PC-3 (cell line): ENCODE data around the gene EFR3B. TPM values are rescaled to one million over a fixed set of nuclear protein-coding genes. Genes with fewer than 3 reads are reported as not detected.

ENCODE experiments used
- ATAC-seq: fragments of 200-7000 bp; cut with Tn5 transposase; 2 replicates; pipeline ENCODE4 v1.9.1; 2020; ENCODE audit warnings: mild to moderate bottlenecking, moderate library complexity
- BruUV-seq: library from RNA; stranded (reverse); fragments of 400-500 nt; replicated peaks from 2 replicates; lab custom pipeline; 2021; lab: Mats Ljungman, UMichigan
- CTCF ChIA-PET: fragments of 300-600 bp; sonication (Branson Sonifier 250); formaldehyde crosslinking; loops from one replicate; lab custom pipeline; 2022; ENCODE audit warnings: antibody characterized with exemption; lab: Charles Lee
- POLR2A ChIA-PET: fragments of 300-600 bp; sonication (Branson Sonifier 250); formaldehyde crosslinking; loops from one replicate; lab custom pipeline; 2022; ENCODE audit warnings: antibody characterized with exemption; ENCODE audit not compliant: unreplicated experiment; lab: Charles Lee
- DNase-seq: peaks from one replicate; pipeline ENCODE4 v3.0.0-alpha.2; 2015
- H2AFZ ChIP-seq: fragments of 300-600 bp; sonication (generic); 2 replicates; pipeline ENCODE4 v1.6.0; 2016; ENCODE audit warnings: antibody characterized with exemption, low read length
- H3F3A ChIP-seq: fragments of 300-600 bp; sonication (generic); one replicate; pipeline ENCODE4 v1.6.0; 2017; ENCODE audit warnings: antibody characterized with exemption, low read length, control low read depth, mild to moderate bottlenecking; ENCODE audit not compliant: unreplicated experiment
- H3K27ac ChIP-seq: fragments of 300-600 bp; sonication (generic); 2 replicates; pipeline ENCODE4 v1.5.1; 2016; ENCODE audit warnings: mild to moderate bottlenecking, low read length
- H3K27me3 ChIP-seq: fragments of 300-600 bp; sonication (generic); 2 replicates; pipeline ENCODE4 v1.6.1; 2016; ENCODE audit warnings: low read length, mixed read lengths
- H3K36me3 ChIP-seq: fragments of 300-600 bp; sonication (generic); 2 replicates; pipeline ENCODE4 v1.6.1; 2016; ENCODE audit warnings: low read depth, mixed run types, low read length, mixed read lengths
- H3K4me1 ChIP-seq: fragments of 300-600 bp; sonication (generic); 2 replicates; pipeline ENCODE4 v1.5.1; 2016; ENCODE audit warnings: low read length; ENCODE audit not compliant: insufficient read depth
- H3K4me2 ChIP-seq: fragments of 300-600 bp; sonication (generic); 2 replicates; pipeline ENCODE4 v1.6.0; 2016; ENCODE audit warnings: low read length
- H3K4me3 ChIP-seq: fragments of 300-600 bp; sonication (generic); 2 replicates; pipeline ENCODE4 v1.5.1; 2016; ENCODE audit warnings: mild to moderate bottlenecking, low read length, mixed read lengths
- H3K79me2 ChIP-seq: fragments of 300-600 bp; sonication (generic); 2 replicates; pipeline ENCODE4 v1.6.1; 2017; ENCODE audit warnings: low read length, mixed read lengths
- H3K9ac ChIP-seq: fragments of 300-600 bp; sonication (generic); 2 replicates; pipeline ENCODE4 v1.6.0; 2016; ENCODE audit warnings: mild to moderate bottlenecking, low read length
- H3K9me2 ChIP-seq: fragments of 300-600 bp; sonication (generic); replicated peaks from 2 replicates; pipeline ENCODE4 v1.6.1; 2016; ENCODE audit warnings: mixed run types, low read length, mixed read lengths
- H3K9me3 ChIP-seq: fragments of 300-600 bp; sonication (generic); 2 replicates; pipeline ENCODE4 v1.6.1; 2016; ENCODE audit warnings: low read length, mixed read lengths
- H4K20me1 ChIP-seq: fragments of 300-600 bp; sonication (generic); 2 replicates; pipeline ENCODE4 v1.6.1; 2016; ENCODE audit warnings: low read length, mixed read lengths
- CTCF ChIP-seq: fragments of 300-600 bp; sonication (generic); conservative IDR thresholded peaks from 2 replicates; pipeline ENCODE4 v1.5.1; 2017; ENCODE audit warnings: antibody characterized with exemption, low read depth, mild to moderate bottlenecking, low read length
- EZH2 ChIP-seq: fragments of 300-600 bp; sonication (generic); IDR thresholded peaks from one replicate; pipeline ENCODE4 v1.6.1; 2017; ENCODE audit warnings: antibody characterized with exemption, mild to moderate bottlenecking, low read length; ENCODE audit not compliant: unreplicated experiment
- EZH2phosphoT487 ChIP-seq: fragments of 300-600 bp; sonication (generic); IDR thresholded peaks from 2 replicates; pipeline ENCODE4 v1.6.1; 2018; ENCODE audit warnings: mild to moderate bottlenecking, antibody characterized with exemption, low read length, borderline replicate concordance
- intact Hi-C: fragments of 100-400 bp; cut with micrococcal nuclease; formaldehyde crosslinking; loops from 2 replicates; pipeline ENCODE4 v1.9.0; 2023
- total RNA-seq: library from RNA; depleted of rRNA; stranded (reverse); fragments of >200 nt; gene quantifications from 2 replicates; pipeline ENCODE4 v1.2.3, GENCODE V29; 2014

Gene EFR3B
- total RNA-seq, 1 experiment from 2014 or later = 4.6 TPM

DNA sequence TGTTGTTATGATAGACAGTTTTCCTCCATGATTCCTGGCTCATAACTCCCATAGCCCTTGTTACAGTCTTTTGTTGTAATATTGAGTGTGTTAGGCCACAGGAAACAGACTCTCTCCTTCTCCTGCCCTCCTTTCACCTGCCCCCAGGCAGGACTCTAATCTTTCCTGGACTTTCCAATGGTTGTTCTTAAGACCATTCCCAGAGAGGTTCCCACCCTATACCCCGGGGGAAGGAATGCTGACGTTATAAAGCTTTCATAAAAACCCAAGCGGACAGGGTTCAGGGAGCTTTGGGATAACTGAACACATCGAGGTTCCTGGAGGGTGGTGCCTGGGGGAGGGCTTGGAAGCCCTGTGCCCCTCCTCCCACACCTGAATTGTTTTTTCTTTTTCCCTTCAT, 2.8 kb upstream of the EFR3B start:
- Histone ChIP-seq H3K27ac (no peak overlapping the region), H3K79me2 (no peaks in the 10 kb centered on the region), H3K4me3 (no peak overlapping the region), H3K4me2 (no peak overlapping the region), H3K9me3 (no peaks in the 10 kb centered on the region), H3K4me1 (peaks cover 15% of the 10 kb centered on the region), H3K9me2 (no peaks in the 10 kb centered on the region), H4K20me1 (peaks cover 4% of the 10 kb centered on the region; the same call in 1 of the 2 replicates), H3K9ac (no peak overlapping the region), H2AFZ (no peak overlapping the region), H3F3A (no peaks in the 10 kb centered on the region), H3K36me3 (no peaks in the 10 kb centered on the region), H3K27me3 (no peaks in the 10 kb centered on the region)
- intact Hi-C loops = no loop called here
- TF ChIP-seq EZH2phosphoT487 (no peak), CTCF (no peak), EZH2 (no peak)
- ChIA-PET CTCF (no interaction called here), POLR2A (interaction anchor here (0.6 kb wide), 1 partner anchor 90 kb away, joined by 3 read pairs; no protein-coding TSS in a partner anchor)
- no TSS peak for BruUV-seq
- no peak for ATAC-seq
- no peak for DNase-seq

DNA sequence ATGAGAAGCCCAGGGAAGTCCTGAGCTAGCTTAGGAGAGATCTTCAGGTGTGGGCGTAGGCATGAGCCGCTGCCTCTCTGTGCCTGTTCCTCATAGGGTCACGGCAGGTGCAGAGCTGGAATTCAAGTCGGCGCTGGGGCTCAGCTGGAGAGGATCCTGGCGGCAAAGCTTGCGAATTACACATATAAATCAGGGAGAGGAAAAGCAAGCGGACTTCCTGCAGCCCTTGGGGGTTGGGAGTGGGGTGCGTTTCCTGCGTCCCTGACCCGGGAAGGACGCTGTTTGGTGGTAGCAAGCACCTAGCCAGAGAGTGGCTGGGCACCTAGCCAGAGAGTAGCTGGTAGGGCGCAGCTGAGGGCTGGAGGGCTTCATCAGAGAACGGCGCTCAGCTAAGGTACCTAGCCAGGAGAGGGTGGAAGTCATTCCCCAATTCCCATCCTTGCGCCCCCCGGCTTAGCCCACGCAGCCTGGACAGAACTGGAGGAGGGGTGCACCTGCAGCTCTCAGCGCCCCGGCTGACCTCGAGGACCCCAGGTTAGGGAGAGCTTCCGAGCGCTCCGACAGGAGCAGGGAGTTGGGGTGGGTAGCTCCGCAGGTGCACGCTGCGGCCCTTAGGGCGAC, 459 bp upstream of the EFR3B start:
- no peaks in the 10 kb centered on the region for H3K9me3 ChIP-seq
- no peaks in the 10 kb centered on the region for H3K27me3 ChIP-seq
- DNase-seq (peak; percentile 79), ATAC-seq (peak; percentile 47)
- no peak overlapping the region for H3K27ac ChIP-seq
- BruUV-seq = no TSS peak
- no peaks in the 10 kb centered on the region for H3K79me2 ChIP-seq
- POLR2A ChIA-PET = interaction anchor here (0.6 to 1.0 kb wide), 4 partner anchors 32 to 210 kb away, joined by 3 to 10 read pairs (median 5); no protein-coding TSS in a partner anchor
- no peaks in the 10 kb centered on the region for H3K36me3 ChIP-seq
- H3K4me1 ChIP-seq = peaks cover 29% of the 10 kb centered on the region
- CTCF ChIA-PET = interaction anchor here (0.5 to 1.4 kb wide), 5 partner anchors 45 to 249 kb away, joined by 3 to 9 read pairs (median 5); partner anchors contain the start of genes CENPO and PTRHD1
- peak overlapping the region; percentile 99 for H2AFZ ChIP-seq
- H3K4me2 ChIP-seq = peak overlapping the region; percentile 100
- H4K20me1 ChIP-seq = peaks cover 4% of the 10 kb centered on the region; the same call in 1 of the 2 replicates
- peak overlapping the region; percentile 76 for H3K4me3 ChIP-seq
- no peaks in the 10 kb centered on the region for H3F3A ChIP-seq
- no peak overlapping the region for H3K9ac ChIP-seq
- TF ChIP-seq CTCF (peak; percentile 53; the same call in 1 of the 2 replicates), EZH2phosphoT487 (no peak), EZH2 (no peak)
- no peaks in the 10 kb centered on the region for H3K9me2 ChIP-seq
- intact Hi-C loops = loop anchor here (1.0 to 5.0 kb wide), 2 partner anchors 64 to 249 kb away; partner anchors contain the start of genes CENPO and PTRHD1
